Measurements from ENCODE around the gene IRF2BP1.

DNA sequence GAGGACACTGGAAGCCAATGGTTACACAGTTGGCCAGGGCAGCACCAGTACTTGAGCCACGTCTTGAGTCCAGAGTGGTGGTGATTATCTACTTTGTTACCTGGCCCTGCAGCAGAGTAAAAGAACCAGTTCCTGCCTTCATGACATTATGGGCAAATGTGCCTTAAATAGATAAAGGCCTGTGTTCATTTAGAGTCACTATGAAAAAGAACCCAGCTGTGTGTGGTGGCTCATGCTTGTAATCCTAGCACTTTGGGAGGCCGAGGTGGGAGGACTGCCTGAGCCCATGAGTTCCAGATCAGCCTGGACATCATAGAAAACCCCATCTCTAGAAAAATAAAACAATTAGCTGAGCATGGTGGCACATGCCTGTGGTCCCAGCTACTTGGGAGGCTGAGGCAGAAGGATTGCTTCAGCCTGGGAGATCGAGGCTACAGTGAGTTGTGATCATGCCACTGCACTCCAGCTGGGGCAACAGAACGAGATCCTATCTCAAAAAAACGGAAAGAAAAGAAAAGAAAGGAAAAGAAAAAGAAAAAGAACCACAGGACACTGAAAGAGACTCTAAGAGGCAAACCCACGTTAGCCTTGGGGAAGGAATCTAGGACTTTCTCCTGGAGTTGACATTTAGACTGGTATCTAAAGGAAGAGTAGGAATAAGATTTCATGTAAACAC, 3.4 kb upstream of the IRF2BP1 start:
- TF ChIP-seq POLR2A (IDR thresholded peaks at IDR 0.05; ENCODE audit: low read depth, low read length) (no peak), POLR2AphosphoS5 (IDR thresholded peaks at IDR 0.05; ENCODE audit: low read depth, low read length) (no peak), TAF1 (IDR thresholded peaks at IDR 0.05; ENCODE audit: low read depth, low read length) (no peak), SPI1 (IDR thresholded peaks at IDR 0.05; ENCODE audit: low read depth, low read length) (no peak), POU2F2 (IDR thresholded peaks at IDR 0.05; ENCODE audit: low read depth, low read length) (no peak)

Data from GM12891 (cell line).